Measurements from ENCODE around the gene IER5. TPM values are rescaled to one million over a fixed set of nuclear protein-coding genes. Genes with fewer than 3 reads are reported as not detected.

Gene IER5
- polyA plus RNA-seq, 2 of the 4 experiments (the other 2 are of a cell fraction), result 26.8 to 40.2 TPM

DNA sequence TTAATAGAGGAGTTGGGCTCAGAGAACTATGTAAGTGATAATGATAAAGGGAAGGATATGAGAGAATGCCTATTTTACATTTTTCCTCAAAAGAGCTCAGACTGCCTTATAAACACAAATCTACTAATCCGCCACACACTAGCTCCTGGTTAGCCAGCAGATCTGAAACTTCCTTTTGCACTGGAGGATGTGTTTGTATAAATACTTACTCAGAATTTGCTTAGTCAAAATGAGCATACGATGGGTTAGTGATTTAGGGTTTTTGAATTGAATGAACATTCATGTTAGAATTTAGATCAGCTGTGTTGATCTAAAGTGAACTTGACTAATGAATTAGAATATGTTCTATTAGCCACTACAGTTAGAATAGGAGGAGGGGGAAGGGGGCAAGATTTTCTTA lies 9.1 kb upstream of the IER5 start:
- CTCF ChIA-PET, result interaction anchor here (0.6 to 3.9 kb wide), 6 partner anchors 13 to 346 kb away, joined by 3 to 41 read pairs (median 6); no protein-coding TSS in a partner anchor
- Histone ChIP-seq H3K4me1 (peaks cover 67% of the 10 kb centered on the region), H3K4me2 (peak overlapping the region; percentile 66), H3K9me3 (no peaks in the 10 kb centered on the region), H3K4me3 (no peak overlapping the region), H3K27ac (peak overlapping the region; percentile 69 to 87)
- WGBS (ENCODE audit: missing lambda C conversion rate), result 44% methylated on average over 2 of the region's 2 CpGs
- DNase-seq (ENCODE audit: low read depth in 1 of 2, low spot score in 1 of 2) (no peak), ATAC-seq (no peak), FAIRE-seq (peak; percentile 56)
- POLR2A ChIA-PET, result interaction anchor here (0.8 to 2.6 kb wide), 5 partner anchors 8 to 25 kb away, joined by 3 to 8 read pairs (median 3); no protein-coding TSS in a partner anchor
- no peak for TF ChIP-seq SMC3 (IDR thresholded peaks at IDR 0.05)
- TF ChIP-seq HEYL (CRISPR knock-in tag; IDR thresholded peaks at IDR 0.05), result no peak
- no peak for TF ChIP-seq NFE2L2 (conservative IDR thresholded peaks at IDR 0.05; ENCODE audit: low read length)
- TF ChIP-seq CHD4 (IDR thresholded peaks at IDR 0.05; ENCODE audit: borderline replicate concordance), result no peak
- TF ChIP-seq, protein P1, sequence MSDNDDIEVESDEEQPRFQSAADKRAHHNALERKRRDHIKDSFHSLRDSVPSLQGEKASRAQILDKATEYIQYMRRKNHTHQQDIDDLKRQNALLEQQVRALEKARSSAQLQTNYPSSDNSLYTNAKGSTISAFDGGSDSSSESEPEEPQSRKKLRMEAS (IDR thresholded peaks at IDR 0.05), result no peak
- TF ChIP-seq GATA3 (IDR thresholded peaks at IDR 0.05; ENCODE audit: borderline replicate concordance), result no peak
- TF ChIP-seq, protein P2, sequence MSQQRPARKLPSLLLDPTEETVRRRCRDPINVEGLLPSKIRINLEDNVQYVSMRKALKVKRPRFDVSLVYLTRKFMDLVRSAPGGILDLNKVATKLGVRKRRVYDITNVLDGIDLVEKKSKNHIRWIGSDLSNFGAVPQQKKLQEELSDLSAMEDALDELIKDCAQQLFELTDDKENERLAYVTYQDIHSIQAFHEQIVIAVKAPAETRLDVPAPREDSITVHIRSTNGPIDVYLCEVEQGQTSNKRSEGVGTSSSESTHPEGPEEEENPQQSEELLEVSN (IDR thresholded peaks at IDR 0.05; ENCODE audit: borderline replicate concordance, low read depth), result no peak
- TF ChIP-seq EHF (CRISPR knock-in tag; IDR thresholded peaks at IDR 0.05), result no peak
- no peak for TF ChIP-seq ZNF302 (CRISPR knock-in tag; IDR thresholded peaks at IDR 0.05)
- TF ChIP-seq HOXA7 (CRISPR knock-in tag; IDR thresholded peaks at IDR 0.05), result no peak
- no peak for TF ChIP-seq FOSB (CRISPR knock-in tag; IDR thresholded peaks at IDR 0.05)

DNA sequence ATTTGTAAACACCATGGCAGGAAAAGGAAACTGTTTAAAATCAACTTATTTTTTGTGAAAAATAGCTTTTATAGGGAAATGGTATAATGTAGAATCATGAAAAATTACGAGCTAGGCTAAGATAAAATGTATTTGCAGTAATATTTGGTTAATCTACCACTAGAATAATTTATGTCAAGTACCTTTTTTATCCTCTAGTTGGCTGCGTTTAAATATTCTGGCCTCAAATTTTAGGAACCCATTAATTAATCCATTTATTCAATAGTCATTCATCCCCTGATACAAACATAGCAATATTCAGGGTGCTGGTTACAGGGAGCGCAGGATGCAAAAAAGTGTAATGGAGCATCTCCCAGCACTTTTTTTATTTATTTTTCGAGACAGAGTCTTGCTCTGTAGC lies 8.6 kb upstream of the IER5 start:
- ATAC-seq (no peak), DNase-seq (ENCODE audit: low read depth in 1 of 2, low spot score in 1 of 2) (no peak), FAIRE-seq (no peak)
- POLR2A ChIA-PET, result interaction anchor here (0.9 to 2.6 kb wide), 4 partner anchors 9 to 58 kb away, joined by 3 to 8 read pairs (median 5); no protein-coding TSS in a partner anchor
- Histone ChIP-seq H3K9me3 (no peaks in the 10 kb centered on the region), H3K4me1 (peaks cover 72% of the 10 kb centered on the region), H3K27ac (peak overlapping the region; percentile 16 to 87; a peak in 4 of 6 replicates), H3K4me3 (no peak overlapping the region), H3K4me2 (peak overlapping the region; percentile 66; the same call in 2 of the 3 replicates)
- 84% methylated on average over 4 of the region's 4 CpGs for WGBS (ENCODE audit: missing lambda C conversion rate)
- CTCF ChIA-PET, result interaction anchor here (0.6 to 3.9 kb wide), 8 partner anchors 12 to 345 kb away, joined by 3 to 41 read pairs (median 4); no protein-coding TSS in a partner anchor
- TF ChIP-seq NPAS2 (CRISPR knock-in tag; IDR thresholded peaks at IDR 0.05; ENCODE audit: borderline replicate concordance) (no peak), FOSL2 (IDR thresholded peaks at IDR 0.05) (no peak), FOSL2 (CRISPR knock-in tag; IDR thresholded peaks at IDR 0.05) (no peak), PHF8 (IDR thresholded peaks at IDR 0.05; ENCODE audit: borderline replicate concordance, low read depth) (no peak)

DNA sequence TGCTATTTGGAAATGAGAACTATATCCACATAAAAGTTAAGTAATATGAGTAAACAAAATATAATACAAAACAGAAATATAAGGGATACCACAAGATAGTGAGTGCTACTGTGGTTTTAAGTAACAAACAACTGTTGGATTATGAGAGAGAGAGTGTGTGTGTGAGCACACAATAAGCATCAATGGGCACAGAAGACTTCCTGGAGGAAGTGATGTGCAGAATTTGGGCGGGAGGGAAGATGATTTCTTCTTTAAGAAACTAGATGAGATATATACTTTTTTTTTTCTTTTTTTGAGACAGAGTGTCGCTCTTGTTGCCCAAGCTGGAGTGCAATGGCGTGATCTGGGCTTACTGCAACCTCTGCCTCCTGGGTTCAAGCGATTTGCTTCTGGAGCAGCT lies 7.9 kb upstream of the IER5 start:
- 92% methylated on average over 4 of the region's 4 CpGs for WGBS (ENCODE audit: missing lambda C conversion rate)
- Histone ChIP-seq H3K27ac (peak overlapping the region in 1 of 2 experiments; percentile 72; a peak in 4 of 6 replicates), H3K4me2 (no peak overlapping the region), H3K9me3 (no peaks in the 10 kb centered on the region), H3K4me3 (no peak overlapping the region), H3K4me1 (peaks cover 67% of the 10 kb centered on the region)
- no peak for DNase-seq (ENCODE audit: low read depth in 1 of 2, low spot score in 1 of 2)
- ChIA-PET POLR2A (interaction anchor here (1.4 to 2.6 kb wide), 3 partner anchors 9 to 58 kb away, joined by 3 to 7 read pairs (median 6); no protein-coding TSS in a partner anchor), CTCF (interaction anchor here (0.6 to 3.9 kb wide), 7 partner anchors 9 to 87 kb away, joined by 3 to 41 read pairs (median 3); partner anchors contain the start of gene STX6)
- FAIRE-seq, result no peak
- TF ChIP-seq BHLHE40 (IDR thresholded peaks at IDR 0.05; ENCODE audit: low read depth, low read length) (no peak), HOXB5 (CRISPR knock-in tag; IDR thresholded peaks at IDR 0.05) (no peak), RCOR1 (IDR thresholded peaks at IDR 0.05; ENCODE audit: low read depth, low read length) (no peak), CHD2 (IDR thresholded peaks at IDR 0.05; ENCODE audit: low read length, partially characterized antibody) (no peak), EHF (CRISPR knock-in tag; IDR thresholded peaks at IDR 0.05) (no peak)
- TF ChIP-seq, protein P3, sequence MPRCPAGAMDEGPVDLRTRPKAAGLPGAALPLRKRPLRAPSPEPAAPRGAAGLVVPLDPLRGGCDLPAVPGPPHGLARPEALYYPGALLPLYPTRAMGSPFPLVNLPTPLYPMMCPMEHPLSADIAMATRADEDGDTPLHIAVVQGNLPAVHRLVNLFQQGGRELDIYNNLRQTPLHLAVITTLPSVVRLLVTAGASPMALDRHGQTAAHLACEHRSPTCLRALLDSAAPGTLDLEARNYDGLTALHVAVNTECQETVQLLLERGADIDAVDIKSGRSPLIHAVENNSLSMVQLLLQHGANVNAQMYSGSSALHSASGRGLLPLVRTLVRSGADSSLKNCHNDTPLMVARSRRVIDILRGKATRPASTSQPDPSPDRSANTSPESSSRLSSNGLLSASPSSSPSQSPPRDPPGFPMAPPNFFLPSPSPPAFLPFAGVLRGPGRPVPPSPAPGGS (IDR thresholded peaks at IDR 0.05), result no peak
- no peak for ATAC-seq
